ENCODE measurements around the gene TAF5L. TPM values are rescaled to one million over a fixed set of nuclear protein-coding genes. Genes with fewer than 3 reads are reported as not detected.

Gene TAF5L
- total and polyA plus RNA-seq, 2 of the 8 experiments (the other 6 are each of a cell fraction or from before 2014, with no cell fraction given) = 17.7 to 23.3 TPM

DNA sequence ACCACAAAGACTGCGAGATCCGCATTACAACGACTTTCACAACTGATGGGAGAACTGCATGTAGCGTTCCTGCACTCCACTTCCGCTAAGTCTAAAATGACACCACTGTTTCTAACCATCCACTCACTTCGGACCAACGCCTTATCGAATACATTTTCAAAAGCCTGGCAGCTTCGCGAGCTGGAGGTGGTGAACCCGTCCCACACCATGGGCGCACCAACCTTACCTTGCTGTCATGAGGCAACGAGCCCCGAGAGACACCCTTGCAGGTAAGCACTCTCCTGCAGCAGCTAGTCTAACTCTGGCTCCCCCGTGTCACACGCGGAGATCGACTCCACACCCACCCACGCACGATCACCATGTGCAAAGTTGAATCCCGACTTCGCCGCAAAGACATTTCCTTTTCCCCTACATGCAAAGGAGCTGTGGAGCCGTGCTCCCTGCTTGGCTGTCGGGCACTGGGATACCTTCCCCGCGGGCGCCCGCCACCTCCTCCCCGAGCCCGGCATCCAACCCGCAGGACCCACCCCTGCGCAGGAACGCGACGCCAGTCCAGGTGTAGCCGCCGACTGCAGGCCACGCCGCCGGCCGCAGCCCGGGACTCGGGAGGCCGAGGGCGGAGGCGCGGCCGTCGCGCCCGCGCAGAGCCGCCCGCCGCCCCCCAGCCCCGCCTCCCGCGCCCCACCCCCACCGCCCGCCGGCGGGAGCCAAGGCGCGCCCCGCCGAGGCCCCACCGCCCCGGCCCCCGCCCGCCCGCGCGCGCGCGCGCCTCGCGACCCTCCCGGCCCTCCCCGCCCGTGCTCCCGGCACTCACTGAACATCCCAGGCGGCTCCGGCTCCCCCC is 629 bp downstream of the TAF5L start:
- H2AK5ac ChIP-seq (ENCODE audit: low read depth, low read length) = peak overlapping the region; percentile 10; the same call in 1 of the 2 replicates
- H2BK20ac ChIP-seq (ENCODE audit: low read length) = no peak overlapping the region
- H2AFZ ChIP-seq (ENCODE audit: low read length) = peak overlapping the region; percentile 47; the same call in 1 of the 2 replicates
- H2BK15ac ChIP-seq (ENCODE audit: low read length) = no peak overlapping the region
- no peak overlapping the region for H3K14ac ChIP-seq (ENCODE audit: insufficient read length)
- no peak overlapping the region for H2BK12ac ChIP-seq (ENCODE audit: low read depth, low read length)
- H3K27me3 ChIP-seq (replicated peaks in 1 of 4; ENCODE audit: control insufficient read depth in 3 of 4, extremely low read depth in 1 of 4, insufficient read depth in 3 of 4, low read length in 3 of 4) = no peaks in the 10 kb centered on the region
- H3K27ac ChIP-seq (ENCODE audit: low read depth, low read length) = no peak overlapping the region
- peaks cover 10% of the 10 kb centered on the region for H3K23me2 ChIP-seq (ENCODE audit: low read depth, low read length)
- FAIRE-seq (no peak), DNase-seq (ENCODE audit: low read depth in 1 of 2, low spot score in 2 of 2) (peak in 1 of 2 experiments; percentile 66)
- H3K56ac ChIP-seq (replicated peaks; ENCODE audit: insufficient read length, low read depth, low read length) = no peak overlapping the region
- peaks cover 20 to 89% of the 10 kb centered on the region in 2 experiments for H3K79me2 ChIP-seq (ENCODE audit: control insufficient read depth in 1 of 2, insufficient read depth in 2 of 2, low read length in 2 of 2)
- peaks cover 0 to 3% (median under 1%) of the 10 kb centered on the region in 4 experiments; a peak in 2 of 8 replicates for H3K36me3 ChIP-seq (ENCODE audit: control insufficient read depth in 2 of 4, insufficient read depth in 4 of 4, low read length in 3 of 4)
- WGBS, 2 experiments (ENCODE audit: extremely low coverage in 1 of 2, insufficient coverage in 1 of 2, insufficient read length in 1 of 2, insufficient replicate concordance in 2 of 2, low coverage in 1 of 2, low lambda C conversion rate in 2 of 2, missing lambda C conversion rate in 1 of 2) = 4% methylated on average over 28 of the region's 86 CpGs; no CpG with 5 or more reads in 1 of the 2 experiments
- ChIA-PET CTCF (ENCODE audit: partially characterized antibody) (interaction anchor here (0.6 to 2.2 kb wide), 4 partner anchors 10 to 180 kb away, joined by 3 to 7 read pairs (median 4); partner anchors contain the start of gene ABCB10), POLR2A (ENCODE audit: partially characterized antibody) (interaction anchor here (1.6 to 2.6 kb wide), 2 partner anchors 67 to 461 kb away, joined by 3 to 9 read pairs; partner anchors contain the start of gene ABCB10)
- H3K4me1 ChIP-seq (replicated peaks in 1 of 4; ENCODE audit: control insufficient read depth in 3 of 4, insufficient read depth in 4 of 4, low read length in 3 of 4) = peaks cover 3 to 6% (median 5%) of the 10 kb centered on the region in 4 experiments; a peak in 6 of 7 replicates
- peak overlapping the region; percentile 95 to 100 for H3K4me2 ChIP-seq (ENCODE audit: insufficient read depth in 1 of 2, low read depth in 2 of 2, low read length in 2 of 2)
- H2BK5ac ChIP-seq (ENCODE audit: low read depth, low read length) = 0 out of 2 replicates have a peak overlapping the region, but pooled peaks have one; percentile 26
- peaks cover 14% of the 10 kb centered on the region for H3K79me1 ChIP-seq (ENCODE audit: low read depth, low read length)
- H3K9me3 ChIP-seq (ENCODE audit: insufficient read depth in 2 of 2, low read depth in 1 of 2, low read length in 1 of 2) = no peaks in the 10 kb centered on the region
- H4K91ac ChIP-seq (replicated peaks; ENCODE audit: insufficient read length, low read length) = peak overlapping the region; percentile 34
- peak overlapping the region; percentile 45 to 84 (median 70) for H3K9ac ChIP-seq (replicated peaks in 1 of 4; ENCODE audit: extremely low read depth in 1 of 4, low read depth in 3 of 4, low read length in 3 of 4)
- peaks cover 5 to 14% of the 10 kb centered on the region in 2 experiments for H4K20me1 ChIP-seq (replicated peaks in 1 of 2; ENCODE audit: control insufficient read depth in 1 of 2, insufficient read depth in 2 of 2, low read length in 2 of 2)
- H3K18ac ChIP-seq (ENCODE audit: extremely low read depth, low read length) = no peak overlapping the region
- H4K8ac ChIP-seq (ENCODE audit: extremely low read depth, insufficient read depth, low read length) = peak overlapping the region; percentile 63
- no peak overlapping the region for H3K23ac ChIP-seq (ENCODE audit: insufficient read length)
- H4K5ac ChIP-seq (ENCODE audit: insufficient read length, low read depth, low read length) = peak overlapping the region; percentile 75
- H2BK120ac ChIP-seq (replicated peaks; ENCODE audit: low read depth, low read length) = no peak overlapping the region
- peak overlapping the region; percentile 92 to 100 (median 97) for H3K4me3 ChIP-seq (ENCODE audit: extremely low read depth in 1 of 4, insufficient read depth in 2 of 4, low read depth in 3 of 4, low read length in 4 of 4)
- no peak overlapping the region for H3K4ac ChIP-seq (replicated peaks; ENCODE audit: insufficient read length, low read depth, low read length)
- TF ChIP-seq SIX5 (IDR thresholded peaks at IDR 0.05; ENCODE audit: low read depth, low read length) (no peak), SIN3A (conservative IDR thresholded peaks at IDR 0.05 in 1 of 2, IDR thresholded peaks at IDR 0.05 in 1 of 2; ENCODE audit: low read depth in 1 of 2, low read length in 2 of 2) (peak in 1 of 2 experiments; percentile 51; a peak in 2 of 4 replicates), TEAD4 (IDR thresholded peaks at IDR 0.05; ENCODE audit: low read depth, low read length) (0 out of 2 replicates have a peak, but pooled peaks have one; percentile 38), RBBP5 (IDR thresholded peaks at IDR 0.05; ENCODE audit: borderline replicate concordance, low read depth, low read length) (no peak), CBX8 (IDR thresholded peaks at IDR 0.05; ENCODE audit: borderline replicate concordance, low read depth, low read length) (no peak), SP4 (IDR thresholded peaks at IDR 0.05; ENCODE audit: low read length) (no peak)
- TF ChIP-seq, protein P1, sequence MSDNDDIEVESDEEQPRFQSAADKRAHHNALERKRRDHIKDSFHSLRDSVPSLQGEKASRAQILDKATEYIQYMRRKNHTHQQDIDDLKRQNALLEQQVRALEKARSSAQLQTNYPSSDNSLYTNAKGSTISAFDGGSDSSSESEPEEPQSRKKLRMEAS (IDR thresholded peaks at IDR 0.05) = peak; percentile 11; the same call in 1 of the 2 replicates
- TF ChIP-seq, protein P2, sequence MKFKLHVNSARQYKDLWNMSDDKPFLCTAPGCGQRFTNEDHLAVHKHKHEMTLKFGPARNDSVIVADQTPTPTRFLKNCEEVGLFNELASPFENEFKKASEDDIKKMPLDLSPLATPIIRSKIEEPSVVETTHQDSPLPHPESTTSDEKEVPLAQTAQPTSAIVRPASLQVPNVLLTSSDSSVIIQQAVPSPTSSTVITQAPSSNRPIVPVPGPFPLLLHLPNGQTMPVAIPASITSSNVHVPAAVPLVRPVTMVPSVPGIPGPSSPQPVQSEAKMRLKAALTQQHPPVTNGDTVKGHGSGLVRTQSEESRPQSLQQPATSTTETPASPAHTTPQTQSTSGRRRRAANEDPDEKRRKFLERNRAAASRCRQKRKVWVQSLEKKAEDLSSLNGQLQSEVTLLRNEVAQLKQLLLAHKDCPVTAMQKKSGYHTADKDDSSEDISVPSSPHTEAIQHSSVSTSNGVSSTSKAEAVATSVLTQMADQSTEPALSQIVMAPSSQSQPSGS (IDR thresholded peaks at IDR 0.05; ENCODE audit: low read length) = no peak
